Stimulated activated CD8-positive, alpha-beta memory T cell treated with anti-CD3 and anti-CD28 coated beads, Interleukin-4, amount 100 ng/mL, for 24 hours (primary cell): ENCODE data around the gene ZNF652.

Experiments used
- DNase-seq: peaks from one replicate; pipeline ENCODE4 v3.0.0-alpha.2; 2020; ENCODE audit warnings: low read depth

Gene ZNF652

GRCh38 chr17:49358641-49359247 lies 3.3 kb downstream of the ZNF652 start:
- DNase-seq, result no peak

DNA sequence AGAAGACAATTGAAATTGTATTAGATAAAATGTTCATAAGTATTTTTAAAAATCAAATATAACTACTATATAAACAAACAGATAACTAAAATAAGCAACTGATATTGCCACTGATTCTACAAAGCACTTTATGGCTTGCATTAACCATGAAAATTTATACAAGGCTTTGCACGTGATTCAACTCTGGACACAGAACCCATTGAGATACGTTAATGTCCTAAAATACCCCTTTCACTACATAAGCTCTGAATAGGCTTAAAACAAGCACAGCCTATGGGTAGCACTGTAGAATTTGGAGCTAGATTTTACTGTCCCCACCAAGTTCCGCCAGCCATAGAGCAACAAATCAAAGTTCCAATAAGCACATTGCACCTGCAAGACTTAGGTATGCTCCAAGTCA lies 4.5 kb downstream of the ZNF652 start:
- DNase-seq, result no peak

GRCh38 chr17:49356320-49356719 lies 5.7 kb downstream of the ZNF652 start:
- no peak for DNase-seq

DNA sequence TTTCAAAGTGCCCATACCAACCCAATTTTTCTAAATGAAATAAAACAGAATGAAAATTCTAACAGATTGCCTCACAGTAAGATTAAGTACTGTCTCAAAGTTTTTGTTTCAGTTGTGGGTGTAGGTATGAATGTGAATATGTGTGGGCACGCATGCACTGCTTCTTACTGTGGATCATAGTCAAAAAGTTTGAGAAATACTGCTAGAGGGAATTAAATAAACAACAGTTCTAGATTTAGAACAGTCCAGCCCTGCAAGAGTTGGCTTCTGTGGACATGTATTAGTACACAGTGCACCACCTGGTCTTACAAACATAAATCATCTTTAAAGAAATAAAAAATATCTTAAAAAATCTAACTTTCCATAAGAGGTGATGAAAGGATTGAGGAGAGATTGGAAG lies 8.4 kb downstream of the ZNF652 start:
- no peak for DNase-seq

DNA sequence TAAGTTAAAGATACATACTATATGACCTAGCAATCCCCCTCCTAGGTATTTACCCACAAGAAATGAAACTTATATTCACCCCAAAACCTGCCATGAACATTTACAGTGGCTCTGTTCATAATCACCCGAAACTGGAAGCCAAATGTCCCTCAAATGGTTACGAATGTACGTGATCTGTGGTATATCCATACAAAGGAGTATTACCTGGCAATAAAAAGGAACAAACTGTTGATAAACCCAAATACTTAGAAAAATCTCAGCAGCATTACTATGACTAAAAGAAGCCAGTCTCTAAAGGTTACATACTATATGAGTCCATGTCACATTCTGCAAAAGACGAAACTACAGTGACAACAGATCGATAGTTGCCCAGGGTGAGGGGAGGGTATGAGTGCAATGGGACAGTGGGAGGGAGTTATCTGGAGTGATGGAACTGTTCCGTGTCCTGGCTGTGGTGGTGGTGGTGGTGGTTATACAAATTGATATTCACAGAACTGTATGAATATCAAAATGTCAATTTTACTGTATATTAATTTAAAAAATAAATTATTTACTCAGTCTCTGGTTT lies 9.4 kb downstream of the ZNF652 start:
- no peak for DNase-seq

DNA sequence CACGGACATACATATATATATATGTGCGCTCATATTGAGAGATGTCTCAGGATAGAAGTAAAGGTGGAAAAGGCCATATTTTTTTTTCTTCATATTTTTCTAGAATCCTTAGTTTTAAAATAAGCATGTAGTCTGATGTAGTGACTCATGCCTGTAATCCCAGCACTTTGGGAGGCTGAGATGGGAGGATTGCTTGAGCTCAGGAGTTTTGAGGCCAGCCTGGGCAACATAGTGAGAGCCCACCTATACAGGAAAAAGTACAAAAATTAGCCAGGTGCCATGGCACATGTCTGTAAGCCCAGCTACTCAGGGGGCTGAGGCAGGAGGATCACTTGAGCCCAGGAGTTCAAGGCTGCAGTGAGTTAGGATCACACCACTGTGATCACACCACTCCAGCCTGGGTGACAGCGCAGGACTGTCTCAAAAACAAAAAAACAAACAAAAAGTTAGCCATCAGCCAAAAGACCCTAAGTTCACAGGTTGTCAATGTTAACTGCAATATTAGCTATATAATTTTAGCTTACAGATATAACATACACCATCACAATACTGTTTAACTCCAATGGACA lies 10.4 kb downstream of the ZNF652 start:
- no peak for DNase-seq

- DNase-seq, result no peak
Observed at GRCh38 chr17:49349541-49349940, 12.5 kb downstream of the ZNF652 start.

- no peak for DNase-seq
Observed at GRCh38 chr17:49344914-49345313, 17.1 kb downstream of the ZNF652 start.

DNA sequence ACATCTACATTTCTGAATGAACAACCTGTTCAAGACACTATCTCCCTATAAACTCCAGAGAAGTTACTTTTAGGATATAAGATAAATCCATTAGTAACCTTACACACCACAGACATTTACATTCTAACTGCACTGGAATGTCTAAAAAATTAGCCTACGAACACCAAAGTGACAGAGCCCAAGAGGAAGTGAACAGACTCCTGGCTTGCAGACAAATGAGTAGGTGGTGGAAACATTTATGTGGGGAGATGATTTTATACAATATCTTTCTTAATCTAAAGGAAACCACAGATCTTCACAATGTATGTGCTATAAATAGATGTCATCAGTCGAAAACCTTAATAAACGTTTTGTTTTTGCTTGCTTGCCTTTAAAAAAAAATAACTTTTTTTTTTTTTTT lies 18.8 kb downstream of the ZNF652 start:
- DNase-seq, result no peak

DNA sequence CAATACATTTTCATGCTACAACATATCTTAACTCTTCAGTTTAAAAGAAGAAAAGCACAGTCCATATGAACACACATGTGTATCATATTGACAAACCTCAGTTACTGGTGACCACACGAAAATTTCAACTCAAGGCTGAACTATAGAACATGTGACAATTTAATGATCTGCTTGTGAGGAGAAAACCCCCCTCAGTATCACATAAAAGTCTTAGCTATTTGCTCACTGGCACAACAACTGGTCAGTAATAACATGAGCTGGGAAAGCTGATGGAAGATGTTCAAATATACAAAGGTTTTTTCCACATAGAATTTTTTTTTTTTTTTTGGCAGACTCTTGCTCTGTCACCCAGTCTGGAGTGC lies 19.5 kb downstream of the ZNF652 start:
- no peak for DNase-seq

- no peak for DNase-seq
Observed at GRCh38 chr17:49341356-49341755, 20.7 kb downstream of the ZNF652 start.

GRCh38 chr17:49339354-49339753 lies 22.7 kb downstream of the ZNF652 start:
- DNase-seq, result no peak

DNA sequence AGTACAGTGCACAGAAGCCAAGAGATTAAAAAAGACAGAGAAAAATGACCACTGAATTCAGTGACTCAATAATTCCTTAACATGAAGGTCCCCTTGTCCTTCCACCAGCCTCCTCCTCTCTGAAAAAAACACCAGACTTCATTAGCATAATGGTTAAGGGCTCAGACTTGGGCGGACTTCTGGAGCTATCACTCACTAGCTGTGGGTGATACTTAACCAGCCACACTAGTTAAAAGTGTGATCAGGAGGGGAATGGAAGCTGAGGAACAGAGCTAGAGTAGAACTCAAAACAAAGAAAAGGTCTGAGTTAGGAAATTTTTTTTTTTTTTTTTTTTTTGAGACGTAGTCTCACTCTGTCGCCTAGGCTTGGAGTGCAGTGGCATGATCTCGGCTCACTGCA lies 23.2 kb downstream of the ZNF652 start:
- DNase-seq, result no peak

DNA sequence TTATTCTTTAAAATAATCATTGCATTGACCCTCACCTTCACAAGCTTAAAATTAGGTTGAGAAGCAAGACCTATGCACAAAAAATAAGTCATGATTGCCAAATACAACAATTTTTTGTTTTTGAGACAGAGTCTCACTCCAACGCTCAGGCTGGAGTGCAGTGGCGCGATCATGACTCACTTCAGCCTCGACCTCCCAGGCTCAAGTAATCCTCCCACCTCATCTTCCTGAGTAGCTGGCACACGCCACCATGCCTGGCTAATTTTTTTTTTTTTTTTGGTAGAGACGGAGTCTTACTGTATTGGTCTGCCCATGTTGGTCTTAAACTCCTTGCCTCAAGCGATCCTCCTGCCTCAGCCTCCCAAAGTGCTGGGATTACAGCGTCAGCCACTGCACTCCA lies 24.2 kb downstream of the ZNF652 start:
- no peak for DNase-seq

DNA sequence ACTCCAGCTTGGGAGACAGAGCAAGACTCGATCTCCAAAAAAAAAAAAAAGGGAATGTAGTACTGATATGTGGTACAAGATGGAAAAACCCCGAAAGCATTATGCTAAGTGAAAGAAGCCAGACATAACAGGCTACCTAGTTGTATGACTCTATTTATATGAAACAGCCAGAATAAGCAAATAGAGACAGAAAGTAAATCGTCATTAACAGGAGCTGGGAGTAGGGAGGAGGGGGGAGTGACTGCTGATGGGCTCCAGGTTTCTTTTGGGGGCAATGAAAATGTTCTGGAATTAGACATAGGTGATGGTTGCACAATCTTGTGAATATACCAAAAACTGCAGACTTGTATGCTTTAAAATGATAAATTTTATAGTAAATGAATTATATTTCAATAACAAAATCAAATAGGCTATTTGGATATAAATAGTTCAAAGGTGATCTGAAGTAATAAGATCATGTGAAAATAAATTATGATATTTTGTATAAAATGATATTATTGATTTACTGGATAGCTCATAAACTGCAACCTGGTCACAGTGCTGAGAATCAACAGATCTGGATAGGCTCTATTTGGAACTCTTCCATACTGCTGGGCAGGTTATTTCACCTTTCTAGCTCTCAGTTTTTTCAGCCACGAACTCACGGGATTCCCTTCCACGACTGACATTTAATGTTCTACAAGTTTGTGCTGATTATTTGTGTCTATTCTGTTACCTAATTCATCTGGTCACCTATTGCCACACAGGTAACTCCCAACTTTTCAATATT lies 27.1 kb downstream of the ZNF652 start:
- DNase-seq, result no peak

- no peak for DNase-seq
Observed at GRCh38 chr17:49333804-49334203, 28.2 kb downstream of the ZNF652 start.

DNA sequence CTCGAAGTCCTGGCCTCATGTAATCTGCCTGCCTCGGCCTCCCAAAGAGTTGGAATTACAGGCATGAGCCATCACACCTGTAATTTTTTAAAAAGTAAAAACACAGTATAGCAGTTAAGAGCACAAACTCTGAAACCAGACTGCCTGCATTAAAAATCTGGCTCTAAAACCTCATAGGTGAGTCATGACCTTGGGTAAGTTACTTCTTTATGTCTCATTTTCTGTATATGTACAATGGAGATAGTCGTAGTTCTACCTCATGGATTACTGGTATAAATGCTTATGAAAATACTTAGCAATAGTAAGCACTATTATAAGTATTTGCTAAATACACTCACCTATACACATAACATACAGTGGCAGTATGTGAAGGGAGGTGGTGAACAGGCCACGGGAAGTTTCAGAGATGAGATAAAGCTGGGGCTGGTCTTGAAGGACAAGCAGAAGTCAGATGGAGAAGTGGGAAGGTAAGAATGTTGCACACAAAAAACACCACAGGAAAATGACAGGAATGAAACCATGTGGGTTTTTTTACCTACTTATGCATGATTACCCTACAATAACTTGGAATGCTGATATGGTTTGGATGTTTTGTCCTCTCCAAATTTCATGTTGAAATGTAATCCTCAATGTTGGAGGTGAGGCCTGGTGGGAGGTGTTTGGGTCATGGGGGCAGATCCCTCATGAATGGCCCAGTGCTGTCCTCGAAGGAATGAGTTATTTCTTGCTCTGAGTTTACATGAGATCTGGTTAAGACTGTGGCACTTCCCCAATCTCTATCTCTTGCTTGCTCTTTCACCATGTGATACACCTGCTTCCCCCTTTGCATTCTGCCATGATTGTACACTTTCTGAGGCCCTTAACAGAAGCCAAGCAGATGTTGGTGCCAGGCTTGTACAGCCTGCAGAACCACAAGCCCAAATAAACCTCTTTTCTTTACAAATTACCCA lies 33.9 kb downstream of the ZNF652 start:
- DNase-seq, result no peak

GRCh38 chr17:49325980-49326379 lies 36.1 kb downstream of the ZNF652 start:
- no peak for DNase-seq

DNA sequence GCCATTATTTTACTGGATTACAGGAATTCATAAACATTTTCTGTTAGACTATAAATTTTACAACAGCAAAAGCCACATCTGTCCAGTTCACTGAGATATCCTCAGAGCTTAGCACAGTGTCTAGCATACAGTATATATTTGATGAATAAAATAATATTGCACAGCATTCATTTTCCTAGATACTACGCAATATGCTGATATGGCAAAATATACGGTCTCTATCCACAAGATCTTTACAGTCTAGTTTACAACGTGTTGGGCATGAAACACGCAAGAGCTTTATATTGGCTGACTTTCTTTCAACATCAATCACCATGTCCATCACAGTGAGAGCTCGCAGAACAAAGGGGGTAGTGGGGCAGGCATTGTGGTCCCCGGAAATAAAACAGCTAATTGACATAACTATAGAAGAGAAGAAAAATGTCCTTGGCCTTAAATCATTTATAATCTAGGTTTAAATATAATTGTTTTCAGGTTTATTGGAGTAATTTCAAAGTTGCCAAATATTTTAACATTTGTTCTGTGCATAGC lies 43.5 kb downstream of the ZNF652 start:
- DNase-seq, result no peak

GRCh38 chr17:49316889-49317675 lies 45.0 kb downstream of the ZNF652 start:
- DNase-seq, result no peak

DNA sequence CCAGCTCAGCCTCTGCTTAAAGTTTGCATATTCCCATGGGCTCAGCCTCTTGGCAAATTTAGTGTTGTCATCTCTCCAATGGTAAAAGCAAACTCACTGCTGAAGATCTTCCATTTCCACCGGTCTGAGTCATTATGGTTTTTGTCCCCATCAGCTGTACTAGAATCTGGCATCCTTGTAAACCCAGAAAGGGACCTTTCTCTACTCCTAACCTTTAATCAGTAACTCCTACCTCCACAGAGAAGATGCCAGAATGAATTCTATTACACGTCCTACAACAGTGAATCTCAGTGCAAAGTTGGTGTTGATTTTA lies 45.8 kb downstream of the ZNF652 start:
- no peak for DNase-seq
